GM19193 (cell line): ENCODE results near the gene SNX9.

Source experiments
- POLR2A ChIP-seq: IDR thresholded peaks from 4 replicates; pipeline ENCODE4 v1.6.1; 2011; ENCODE audit not compliant: insufficient read depth, insufficient read length; ENCODE audit errors: extremely low read depth

The SNX9 gene

GRCh38 chr6:157791450-157791849, 31.6 kb upstream of the SNX9 start:
- TF ChIP-seq POLR2A, result no peak

GRCh38 chr6:157792671-157793070, 30.4 kb upstream of the SNX9 start:
- no peak for TF ChIP-seq POLR2A

GRCh38 chr6:157795841-157796240, 27.2 kb upstream of the SNX9 start:
- TF ChIP-seq POLR2A, result no peak

- no peak for TF ChIP-seq POLR2A
Observed at GRCh38 chr6:157798851-157799250, 24.2 kb upstream of the SNX9 start.

- no peak for TF ChIP-seq POLR2A
Observed at GRCh38 chr6:157800420-157801237, 22.4 kb upstream of the SNX9 start.

GRCh38 chr6:157804448-157805327, 18.4 kb upstream of the SNX9 start:
- no peak for TF ChIP-seq POLR2A

GRCh38 chr6:157806131-157806855, 16.8 kb upstream of the SNX9 start:
- TF ChIP-seq POLR2A, result no peak

- TF ChIP-seq POLR2A, result no peak
Observed at GRCh38 chr6:157806856-157807215, 16.2 kb upstream of the SNX9 start.

GRCh38 chr6:157808405-157808950, 14.6 kb upstream of the SNX9 start:
- no peak for TF ChIP-seq POLR2A

GRCh38 chr6:157809613-157810012, 13.4 kb upstream of the SNX9 start:
- TF ChIP-seq POLR2A, result no peak

GRCh38 chr6:157811137-157811475, 11.9 kb upstream of the SNX9 start:
- TF ChIP-seq POLR2A, result no peak

GRCh38 chr6:157811476-157812173, 11.4 kb upstream of the SNX9 start:
- TF ChIP-seq POLR2A, result no peak

GRCh38 chr6:157812425-157813171, 10.4 kb upstream of the SNX9 start:
- no peak for TF ChIP-seq POLR2A

GRCh38 chr6:157813191-157813590, 9.9 kb upstream of the SNX9 start:
- no peak for TF ChIP-seq POLR2A
